SIG-M5 treated with dmso at 0.1 percent for 504 hours (cell line): ENCODE measurements around the gene TMPRSS7.
"Not testable (repeated sequence)": the region's sequence is repeated elsewhere in the genome, so short reads cannot be mapped to it uniquely, and the experiment has no call there.

Experiments
- DNase-seq: peaks from one replicate; lab custom pipeline; 2025; ENCODE audit not compliant: unreplicated experiment; lab: John Stamatoyannopoulos, UW

Gene TMPRSS7

DNA sequence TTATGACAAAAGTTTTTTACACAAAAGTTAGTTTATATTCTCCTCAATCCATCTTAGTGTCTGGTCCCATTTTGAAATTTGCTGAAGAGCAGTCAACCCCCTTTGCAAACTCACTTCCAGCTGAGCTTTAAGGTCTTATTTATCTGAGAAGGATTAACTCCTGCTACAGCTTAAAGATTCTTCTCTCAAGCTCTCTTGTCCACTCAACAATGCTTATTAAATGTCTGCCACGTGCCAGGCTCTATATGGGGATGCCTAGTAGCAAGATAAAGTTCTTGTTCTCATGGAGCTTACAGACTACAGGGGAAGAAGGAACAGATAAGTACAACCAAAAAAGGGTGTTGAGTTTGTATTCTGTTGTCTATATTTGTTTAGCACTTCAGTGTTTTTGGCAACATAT lies 18.7 kb downstream of the TMPRSS7 start:
- DNase-seq, result no peak

- no peak for DNase-seq
Observed at GRCh38 chr3:112056451-112056929, 22.0 kb downstream of the TMPRSS7 start.

- DNase-seq, result no peak
Observed at GRCh38 chr3:112059497-112059896, 25.0 kb downstream of the TMPRSS7 start.

- DNase-seq, result no peak
Observed at GRCh38 chr3:112061152-112061551, 26.6 kb downstream of the TMPRSS7 start.

DNA sequence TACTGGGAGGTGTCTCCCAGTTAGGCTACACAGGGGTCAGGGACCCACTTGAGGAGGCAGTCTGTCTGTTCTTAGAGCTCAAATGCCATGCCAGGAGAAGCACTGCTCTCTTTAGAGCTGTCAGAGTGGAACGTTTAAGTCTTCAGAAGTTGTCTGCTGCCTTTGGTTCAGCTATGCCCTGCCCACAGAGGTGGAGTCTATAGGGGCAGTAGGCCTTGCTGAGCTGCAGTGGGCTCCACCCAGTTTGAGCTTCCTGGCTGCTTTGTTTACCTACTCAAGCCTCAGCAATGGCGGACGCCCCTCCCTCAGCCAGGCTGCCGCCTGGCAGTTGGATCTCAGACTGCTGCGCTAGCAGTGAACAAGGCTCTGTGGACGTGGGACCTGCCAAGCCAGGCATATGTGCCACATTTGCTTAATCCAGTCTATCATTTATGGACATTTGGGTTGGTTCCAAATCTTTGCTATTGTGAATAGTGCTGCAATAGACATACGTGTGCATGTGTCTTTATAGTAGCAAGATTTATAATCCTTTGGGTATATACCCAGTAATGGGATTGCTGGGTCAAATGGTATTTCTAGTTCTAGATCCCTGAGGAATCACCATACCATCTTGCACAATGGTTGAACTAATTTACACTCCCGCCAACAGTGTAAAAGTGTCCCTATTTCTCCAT lies 38.0 kb downstream of the TMPRSS7 start:
- DNase-seq, result not testable (repeated sequence)

DNA sequence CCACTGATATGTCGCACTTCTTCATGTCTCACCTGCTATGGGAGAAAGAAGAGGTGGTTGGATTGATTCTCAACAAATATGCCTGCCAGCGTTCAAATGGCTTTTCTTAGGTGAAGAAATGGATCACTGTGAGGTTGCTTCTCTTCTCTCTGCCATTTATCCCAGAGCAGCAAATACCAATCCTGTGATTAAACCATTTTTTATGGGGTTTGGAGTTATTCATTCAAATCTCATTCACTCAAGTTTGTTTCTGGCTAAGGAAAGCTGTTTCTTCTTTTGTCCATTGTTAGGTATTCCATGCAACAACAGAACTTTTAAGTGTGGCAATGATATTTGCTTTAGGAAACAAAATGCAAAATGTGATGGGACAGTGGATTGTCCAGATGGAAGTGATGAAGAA lies 39.5 kb downstream of the TMPRSS7 start:
- no peak for DNase-seq

- peak; percentile 76 for DNase-seq
Observed at GRCh38 chr3:112074616-112075497, 40.3 kb downstream of the TMPRSS7 start.

DNA sequence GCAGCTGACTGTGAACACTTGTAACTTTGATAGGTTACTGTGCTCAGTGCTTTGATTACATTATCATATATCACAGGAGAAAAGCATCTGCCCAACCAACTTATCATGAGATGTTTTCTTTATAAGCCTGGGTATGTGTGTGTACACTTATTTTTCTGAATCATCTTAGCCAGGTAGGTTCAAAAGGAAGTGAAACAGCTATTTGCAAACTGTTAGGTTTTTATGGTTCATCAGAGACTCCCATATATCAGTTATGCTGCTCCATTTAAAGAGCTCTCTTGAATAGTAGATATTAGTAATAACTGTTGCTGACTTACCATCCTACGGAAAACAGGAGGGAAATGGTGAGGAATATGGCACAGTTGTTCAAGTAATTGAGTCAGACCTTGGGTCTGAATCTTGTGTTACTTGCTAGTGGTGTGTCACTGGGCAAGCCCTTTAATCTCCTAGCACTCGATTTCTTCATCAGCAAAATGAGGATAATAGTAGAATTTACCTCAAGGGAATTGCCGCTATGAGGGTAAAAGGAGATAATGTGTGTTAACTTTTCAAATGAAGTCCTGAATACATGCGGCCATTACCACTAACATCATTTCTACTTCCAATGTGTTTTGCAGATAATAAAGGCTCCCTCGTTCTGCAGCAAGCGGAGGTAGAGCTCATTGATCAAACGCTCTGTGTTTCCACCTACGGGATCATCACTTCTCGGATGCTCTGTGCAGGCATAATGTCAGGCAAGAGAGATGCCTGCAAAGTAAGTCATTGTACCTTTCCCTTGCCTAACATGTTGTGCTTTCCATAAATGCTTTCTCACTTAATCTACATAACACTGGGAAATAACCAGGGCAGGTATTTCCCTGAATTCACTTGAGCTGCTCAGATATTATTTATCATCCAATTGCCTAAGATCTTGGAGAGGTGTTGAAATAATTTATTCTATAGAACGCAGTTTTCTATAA lies 43.9 kb downstream of the TMPRSS7 start:
- DNase-seq, result no peak

DNA sequence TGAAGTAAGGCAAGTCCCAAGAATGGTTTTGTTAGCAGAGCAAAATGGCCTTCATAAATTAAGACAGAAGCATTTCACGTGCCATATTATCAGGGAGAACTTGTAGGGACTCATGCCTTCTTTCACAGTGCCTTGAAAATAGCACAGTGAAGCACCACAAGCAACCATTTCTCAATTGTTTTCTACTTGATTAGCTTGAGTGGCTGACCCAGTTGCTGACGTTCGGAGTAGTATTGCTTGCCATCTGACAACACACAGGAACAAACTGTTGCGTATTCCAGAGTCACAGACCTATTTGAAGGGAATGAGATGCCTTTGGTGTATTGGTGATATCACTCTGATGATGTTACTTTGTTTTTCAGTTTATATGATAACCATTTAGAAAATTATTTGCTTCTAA lies 48.7 kb downstream of the TMPRSS7 start:
- DNase-seq, result no peak

GRCh38 chr3:112084980-112085705 lies 50.6 kb downstream of the TMPRSS7 start:
- DNase-seq, result no peak

GRCh38 chr3:112085735-112086075 lies 51.2 kb downstream of the TMPRSS7 start:
- no peak for DNase-seq

GRCh38 chr3:112086076-112086854 lies 51.7 kb downstream of the TMPRSS7 start, which contains the start of gene C3orf52:
TSS of gene C3orf52 (plus strand) at chr3:112086389. CDS start at chr3:112086408, 19 bp downstream.
- DNase-seq, result peak; percentile 29

DNA sequence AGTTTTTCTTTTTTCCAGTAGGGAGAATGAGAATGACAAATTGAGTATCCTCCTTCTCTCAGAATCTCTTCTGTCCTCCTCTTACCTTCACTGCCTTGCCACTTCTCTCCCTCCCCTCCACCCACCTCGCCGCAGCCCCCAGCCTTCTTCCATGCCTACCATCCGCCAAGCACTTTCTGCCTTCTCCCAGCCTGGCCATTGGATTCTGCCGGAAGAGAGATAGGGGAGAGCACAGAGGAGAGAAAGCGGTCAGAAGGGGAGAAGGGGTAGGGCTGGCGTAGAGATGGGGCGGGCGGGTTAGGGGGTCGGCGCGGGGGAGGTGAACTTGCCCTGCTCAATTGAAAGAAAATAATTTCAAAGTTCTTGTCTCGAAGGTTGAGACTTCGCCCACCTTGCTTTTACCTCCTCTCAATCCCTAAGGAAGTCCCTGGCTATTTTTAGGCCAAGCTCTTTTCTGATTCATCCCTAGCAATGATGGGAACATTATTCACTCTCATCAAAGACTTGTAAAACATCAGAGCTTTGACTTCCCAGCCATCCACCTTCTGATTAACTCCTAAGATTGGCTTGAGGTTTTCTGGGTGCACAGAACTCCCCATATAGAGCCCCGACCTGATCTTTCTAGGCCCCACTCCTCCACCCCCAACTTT lies 52.5 kb downstream of the TMPRSS7 start:
- no peak for DNase-seq

GRCh38 chr3:112087746-112088145 lies 53.2 kb downstream of the TMPRSS7 start:
- DNase-seq, result no peak

DNA sequence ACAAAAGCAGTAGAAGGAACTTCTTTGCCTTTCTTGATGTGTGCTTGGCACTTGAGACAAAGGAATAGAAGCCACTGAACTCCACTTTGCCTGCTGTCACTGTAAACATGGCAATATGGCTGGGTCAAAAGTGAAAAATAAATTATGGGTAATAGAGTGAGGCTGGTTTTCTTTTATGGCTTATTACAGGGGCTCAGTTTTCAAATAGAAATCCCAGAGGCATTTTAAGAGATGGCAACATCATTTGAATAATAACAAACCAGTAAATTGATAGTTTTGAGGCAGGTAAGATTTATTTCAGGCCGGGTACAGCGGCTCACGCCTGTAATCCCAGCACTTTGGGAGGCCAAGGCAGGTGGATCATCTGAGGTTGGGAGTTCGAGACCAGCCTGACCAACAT lies 54.4 kb downstream of the TMPRSS7 start:
- no peak for DNase-seq

DNA sequence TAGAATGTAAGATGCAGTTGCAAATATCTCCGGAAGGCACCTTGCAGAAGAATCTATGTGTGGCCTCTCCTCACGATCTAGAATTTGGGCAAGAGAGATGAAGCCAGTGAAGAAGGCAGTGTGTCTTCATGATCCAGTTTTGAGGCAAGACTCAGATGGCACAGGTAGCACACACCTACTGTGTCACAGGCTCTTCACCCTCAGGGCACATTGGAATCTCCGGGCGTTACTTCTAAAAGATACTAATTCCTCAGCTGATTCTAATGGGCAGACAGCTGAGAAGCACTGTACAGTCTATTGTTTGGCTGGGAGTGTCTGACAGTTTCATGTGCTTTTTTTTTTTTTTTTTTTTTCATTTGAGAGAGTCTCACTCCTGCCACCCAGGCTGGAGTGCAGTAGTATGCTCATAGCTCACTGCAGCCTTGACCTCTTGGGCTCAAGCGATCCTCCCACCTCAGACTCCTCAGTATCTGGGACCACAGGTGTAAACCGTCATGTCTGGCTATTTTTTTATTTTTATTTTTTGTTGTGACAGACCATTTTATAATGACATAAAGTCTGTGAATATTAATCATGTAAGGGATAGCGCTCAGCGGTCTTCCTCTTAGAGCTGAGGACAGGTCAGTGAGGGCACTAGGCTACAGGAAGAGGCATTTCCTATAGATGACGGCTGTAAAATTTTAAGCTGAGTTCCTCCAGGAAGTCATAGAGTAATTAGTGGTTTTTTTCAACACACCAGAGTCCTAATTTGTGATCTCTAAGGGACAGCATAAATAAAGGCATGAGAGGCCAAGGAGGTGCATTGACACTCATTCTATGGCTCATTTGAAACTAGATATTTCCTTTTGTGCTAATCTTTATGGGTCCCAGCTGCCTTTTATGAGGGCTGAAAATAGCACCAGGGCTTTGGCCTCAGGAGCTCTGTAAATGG lies 55.7 kb downstream of the TMPRSS7 start:
- peak; percentile 47 for DNase-seq

DNA sequence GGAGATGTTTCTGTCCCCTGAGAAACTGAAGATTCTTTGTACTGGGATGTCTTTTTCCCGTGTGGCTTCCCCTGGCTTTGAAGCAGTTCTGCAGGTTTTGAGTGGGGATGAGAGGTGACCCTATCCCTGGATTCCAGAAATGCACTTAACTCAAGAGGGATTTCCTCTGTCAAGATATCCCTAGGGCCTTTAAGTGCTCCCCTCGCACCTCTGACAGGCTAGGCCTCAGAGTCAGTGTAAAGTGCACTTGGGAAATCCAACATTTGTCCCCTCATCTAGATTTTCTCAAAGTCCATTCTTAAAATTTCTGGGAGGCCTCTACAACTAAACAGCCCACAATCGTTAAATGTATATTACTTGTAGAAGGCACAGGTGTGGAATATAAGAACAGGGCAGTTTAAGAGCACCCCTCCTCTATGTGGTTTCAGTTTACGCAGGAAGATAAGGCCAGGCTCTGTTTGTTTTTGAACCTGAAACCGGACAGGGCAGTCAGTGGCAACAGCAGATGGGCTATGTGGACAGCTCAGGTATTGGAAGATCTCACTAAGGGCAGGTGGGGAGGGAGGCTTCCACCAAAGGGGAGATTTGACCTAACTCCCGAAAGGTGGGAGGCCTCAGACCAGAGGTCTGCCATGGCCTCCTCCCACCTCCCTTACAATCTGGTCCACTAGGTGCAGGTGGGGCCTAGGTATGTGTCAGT lies 56.5 kb downstream of the TMPRSS7 start:
- no peak for DNase-seq
